ENCODE data around the gene BCKDHA.
A peak's percentile ranks its signal among the peaks of the same experiment; 100 is the strongest.
"Not testable (repeated sequence)": the region's sequence is repeated elsewhere in the genome, so short reads cannot be mapped to it uniquely, and the experiment has no call there.

The BCKDHA gene

DNA sequence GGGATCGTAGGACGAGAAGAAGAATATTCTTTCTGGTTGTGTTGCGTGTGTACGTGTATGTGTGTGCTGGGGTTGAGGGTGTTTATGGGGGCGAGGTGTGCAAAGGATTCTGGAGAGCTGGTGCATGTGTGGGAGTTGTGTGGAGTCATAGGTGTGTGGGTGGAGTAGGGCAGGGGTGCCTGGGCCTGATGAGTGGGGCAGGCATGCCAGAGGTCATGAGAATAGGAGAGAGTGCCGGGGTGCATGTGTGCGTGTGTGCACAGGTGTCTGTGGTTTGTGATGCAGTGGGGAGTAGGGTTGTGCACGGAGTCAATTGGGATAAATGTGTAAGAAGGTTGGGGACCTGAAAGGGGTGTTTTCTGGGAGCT, 20.6 kb upstream of the BCKDHA start:
- no peak overlapping the region for H3K9ac ChIP-seq
- H3K4me1 ChIP-seq = peaks cover 31% of the 10 kb centered on the region
- H4K20me1 ChIP-seq = no peaks in the 10 kb centered on the region; the same call in 1 of the 2 replicates
- H3K4me3 ChIP-seq = peak overlapping the region; percentile 61; the same call in 1 of the 2 replicates
- no peaks in the 10 kb centered on the region; the same call in 1 of the 2 replicates for H3K27me3 ChIP-seq
- H3K9me3 ChIP-seq = no peaks in the 10 kb centered on the region
- H3K27ac ChIP-seq = no peak overlapping the region
- no peak for TF ChIP-seq Cebpa-rat (IDR thresholded peaks at IDR 0.05)
- H3K36me3 ChIP-seq = peaks cover 26% of the 10 kb centered on the region; the same call in 1 of the 2 replicates
- H3K4me2 ChIP-seq = peak overlapping the region; percentile 63

DNA sequence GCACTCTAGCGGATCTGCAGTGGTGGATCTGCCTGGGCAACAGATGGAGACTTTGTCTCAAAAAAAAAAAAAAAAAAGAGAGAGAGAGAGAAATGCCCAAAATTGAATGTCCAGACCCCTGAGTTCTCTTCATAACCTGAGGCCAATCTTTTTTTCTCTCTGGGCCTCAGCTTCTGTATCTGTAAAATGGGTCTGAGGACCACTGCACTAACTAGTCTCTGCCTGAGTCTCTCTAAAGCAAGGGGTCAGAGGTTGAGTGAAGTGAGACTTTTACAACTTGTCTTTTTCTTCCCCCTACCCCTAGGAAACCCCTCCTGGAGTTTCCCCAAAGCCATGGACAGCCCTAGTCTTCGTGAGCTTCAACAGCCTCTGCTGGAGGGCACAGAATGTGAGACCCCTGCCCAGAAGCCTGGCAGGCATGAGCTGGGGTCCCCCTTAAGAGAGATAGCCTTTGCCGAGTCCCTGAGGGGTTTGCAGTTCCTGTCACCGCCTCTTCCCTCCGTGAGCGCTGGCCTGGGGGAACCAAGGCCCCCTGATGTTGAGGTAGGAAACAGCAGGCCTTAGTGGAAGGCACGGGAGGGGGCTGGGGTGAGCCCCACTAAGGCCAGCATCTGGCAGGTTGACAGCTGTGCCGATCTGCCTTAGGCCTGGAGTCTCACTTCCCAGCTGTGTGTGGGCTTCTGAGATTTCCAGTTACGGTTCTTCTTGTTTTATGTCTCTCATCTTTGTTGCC, 19.5 kb upstream of the BCKDHA start:
- peaks cover 37% of the 10 kb centered on the region for H3K36me3 ChIP-seq
- H3K4me1 ChIP-seq = peaks cover 25% of the 10 kb centered on the region
- no peaks in the 10 kb centered on the region for H3K9me3 ChIP-seq
- H3K27ac ChIP-seq = peak overlapping the region; percentile 70; the same call in 1 of the 2 replicates
- H3K4me2 ChIP-seq = peak overlapping the region; percentile 67
- no peaks in the 10 kb centered on the region; the same call in 1 of the 2 replicates for H4K20me1 ChIP-seq
- H3K27me3 ChIP-seq = no peaks in the 10 kb centered on the region; the same call in 1 of the 2 replicates
- H3K9ac ChIP-seq = no peak overlapping the region; the same call in 1 of the 2 replicates
- H3K4me3 ChIP-seq = no peak overlapping the region
- TF ChIP-seq Cebpa-rat (IDR thresholded peaks at IDR 0.05) = no peak

DNA sequence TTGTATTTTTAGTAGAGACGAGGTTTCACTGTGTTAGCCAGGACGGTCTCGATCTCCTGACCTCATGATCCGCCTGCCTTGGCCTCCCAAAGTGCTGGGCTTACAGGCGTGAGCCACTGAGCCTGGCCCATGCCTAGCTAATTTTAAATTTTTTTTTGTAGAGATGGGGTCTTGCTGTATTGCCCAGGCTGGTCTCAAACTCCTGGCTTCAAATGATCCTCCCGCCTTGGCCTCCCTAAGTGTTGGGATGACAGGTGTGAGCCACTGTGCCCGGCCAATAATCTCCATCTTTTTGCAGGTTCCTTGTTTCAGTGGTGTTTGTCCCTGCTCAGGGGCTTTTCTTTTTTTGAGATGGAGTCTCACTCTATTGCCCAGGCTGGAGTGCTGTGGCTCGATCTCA, 16.1 kb upstream of the BCKDHA start:
- H3K27me3 ChIP-seq, H3K4me3 ChIP-seq, H3K4me2 ChIP-seq, H3K9me3 ChIP-seq, H4K20me1 ChIP-seq, H3K27ac ChIP-seq, H3K9ac ChIP-seq: not testable (repeated sequence)
- Histone ChIP-seq H3K36me3 (peaks cover 62% of the 10 kb centered on the region), H3K4me1 (peaks cover 29% of the 10 kb centered on the region)

DNA sequence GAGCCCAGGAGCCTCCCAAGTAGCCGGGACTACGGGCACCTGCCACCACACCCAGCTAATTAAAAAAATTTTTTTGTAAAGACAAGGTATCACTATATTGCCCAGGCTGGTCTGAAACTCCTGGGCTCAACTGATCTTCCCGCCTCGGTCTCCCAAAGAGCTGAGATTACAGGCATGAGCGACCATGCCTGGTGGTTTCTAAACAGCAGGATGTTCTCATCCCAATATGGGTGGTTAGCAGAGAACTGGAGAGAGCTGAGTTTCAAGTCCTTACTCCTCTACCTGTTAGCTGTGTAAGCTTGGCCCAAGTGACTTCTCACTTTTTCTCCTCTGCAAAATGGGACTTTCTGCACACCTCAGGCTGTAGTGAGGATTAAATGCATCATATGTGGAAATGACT, 13.3 kb upstream of the BCKDHA start:
- Histone ChIP-seq H3K9ac (no peak overlapping the region), H3K27me3 (no peaks in the 10 kb centered on the region), H3K4me2 (peak overlapping the region; percentile 11; the same call in 1 of the 2 replicates), H3K9me3 (no peaks in the 10 kb centered on the region), H3K4me1 (peaks cover 12% of the 10 kb centered on the region), H3K4me3 (no peak overlapping the region), H3K27ac (no peak overlapping the region), H3K36me3 (peaks cover 90% of the 10 kb centered on the region), H4K20me1 (peaks cover 9% of the 10 kb centered on the region; the same call in 1 of the 2 replicates)
- no peak for TF ChIP-seq Cebpa-rat (IDR thresholded peaks at IDR 0.05)

DNA sequence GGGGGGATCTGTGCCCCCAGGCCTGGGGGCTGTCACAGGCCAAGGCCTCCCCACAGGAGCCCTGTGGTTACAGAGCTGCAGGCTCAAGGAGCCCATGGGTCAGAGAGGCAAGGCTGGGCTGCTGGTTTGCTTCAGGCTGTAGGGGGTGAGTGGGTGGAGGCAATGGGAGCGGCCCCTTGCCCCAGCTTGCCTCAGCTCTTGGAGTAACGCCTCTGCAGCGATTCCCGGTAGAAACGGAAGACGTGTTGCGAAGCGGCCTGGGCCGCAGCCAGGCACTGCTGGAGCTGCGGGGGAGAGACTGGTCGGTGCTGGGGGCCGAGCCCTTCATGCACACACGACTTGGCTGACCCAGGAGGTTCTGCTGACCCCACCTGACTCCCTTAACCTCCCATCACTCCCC, 11.2 kb upstream of the BCKDHA start:
- H4K20me1 ChIP-seq = peaks cover 13% of the 10 kb centered on the region
- no peak overlapping the region for H3K9ac ChIP-seq
- peaks cover 12% of the 10 kb centered on the region for H3K4me1 ChIP-seq
- no peak overlapping the region for H3K4me3 ChIP-seq
- H3K4me2 ChIP-seq = no peak overlapping the region
- H3K27ac ChIP-seq = no peak overlapping the region
- H3K36me3 ChIP-seq = peaks cover 98% of the 10 kb centered on the region
- H3K9me3 ChIP-seq = no peaks in the 10 kb centered on the region
- TF ChIP-seq Cebpa-rat (IDR thresholded peaks at IDR 0.05) = no peak
- no peaks in the 10 kb centered on the region for H3K27me3 ChIP-seq

DNA sequence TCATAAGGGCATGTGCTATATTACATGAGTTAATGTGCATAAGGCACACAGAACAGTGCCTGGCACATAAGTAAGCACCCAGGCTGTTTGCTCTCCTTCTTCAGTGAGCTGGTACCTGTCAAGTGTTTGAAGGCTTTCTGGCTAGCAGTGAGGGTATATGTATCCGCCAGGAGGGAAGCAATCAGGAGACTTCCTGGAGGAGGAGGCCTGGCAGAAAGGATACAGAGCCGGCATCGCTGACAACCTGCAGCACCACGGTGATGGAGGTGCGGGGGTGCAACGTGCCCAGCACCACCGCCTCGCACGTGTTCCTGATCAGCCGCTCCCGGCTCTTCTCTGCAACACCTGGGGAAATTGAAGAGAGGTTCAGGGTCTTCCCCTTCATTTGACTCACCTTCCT, 6.0 kb upstream of the BCKDHA start:
- Histone ChIP-seq H3K27ac (no peak overlapping the region), H3K4me1 (peaks cover 25% of the 10 kb centered on the region), H4K20me1 (peaks cover 48% of the 10 kb centered on the region; the same call in 1 of the 2 replicates), H3K9ac (no peak overlapping the region), H3K27me3 (no peaks in the 10 kb centered on the region), H3K4me2 (no peak overlapping the region), H3K36me3 (peaks cover 79% of the 10 kb centered on the region), H3K9me3 (no peaks in the 10 kb centered on the region), H3K4me3 (no peak overlapping the region)
- no peak for TF ChIP-seq Cebpa-rat (IDR thresholded peaks at IDR 0.05)

DNA sequence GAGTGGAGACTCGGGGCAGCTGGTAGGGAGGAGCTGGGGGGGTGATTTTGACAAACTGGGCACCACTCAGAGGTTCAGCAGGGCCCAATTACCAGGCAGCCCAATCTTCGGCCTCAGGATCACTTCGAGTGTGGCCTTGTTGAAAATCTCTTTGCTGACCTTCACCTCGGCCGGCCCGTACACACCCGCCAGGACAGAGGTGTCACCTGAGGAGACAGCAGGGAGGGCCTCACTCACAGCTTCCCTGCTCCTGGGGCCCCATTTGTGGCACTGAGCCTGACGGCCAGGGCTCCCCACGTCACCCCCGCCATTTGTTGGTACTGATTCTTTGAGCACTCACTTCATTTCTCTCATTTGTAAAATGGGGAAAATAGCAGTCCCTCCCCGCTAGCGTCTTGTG, 4.8 kb upstream of the BCKDHA start:
- Histone ChIP-seq H3K27ac (no peak overlapping the region), H3K9ac (no peak overlapping the region), H3K36me3 (peaks cover 68% of the 10 kb centered on the region), H3K9me3 (no peaks in the 10 kb centered on the region), H3K4me3 (no peak overlapping the region), H3K27me3 (no peaks in the 10 kb centered on the region), H3K4me1 (peaks cover 25% of the 10 kb centered on the region), H3K4me2 (no peak overlapping the region), H4K20me1 (peaks cover 48% of the 10 kb centered on the region; the same call in 1 of the 2 replicates)
- no peak for TF ChIP-seq Cebpa-rat (IDR thresholded peaks at IDR 0.05)

DNA sequence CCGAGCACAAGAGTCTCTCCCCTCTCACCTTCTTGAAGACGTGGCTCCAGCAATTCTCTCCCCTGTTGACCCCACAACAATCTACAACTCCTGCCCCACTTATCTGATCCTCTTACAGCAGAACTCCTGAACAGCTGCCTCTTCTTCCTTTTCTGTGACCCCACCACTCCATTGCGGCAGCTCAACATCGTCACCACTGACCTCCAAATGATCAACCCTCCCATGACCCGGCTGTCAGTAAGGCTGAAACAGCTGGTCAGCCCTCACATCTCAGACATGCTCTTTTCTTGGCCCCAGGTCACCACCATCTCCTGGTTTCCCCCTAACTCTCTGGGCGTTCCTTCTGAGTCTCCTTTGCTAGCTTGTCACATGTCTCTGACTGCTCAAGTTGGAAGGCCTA, 2.3 kb upstream of the BCKDHA start:
- Histone ChIP-seq H3K27ac (no peak overlapping the region; the same call in 1 of the 2 replicates), H3K4me3 (peak overlapping the region; percentile 93; the same call in 1 of the 2 replicates), H3K4me1 (peaks cover 44% of the 10 kb centered on the region), H3K4me2 (peak overlapping the region; percentile 88), H4K20me1 (peaks cover 38% of the 10 kb centered on the region; the same call in 1 of the 2 replicates), H3K9ac (peak overlapping the region; percentile 97), H3K9me3 (no peaks in the 10 kb centered on the region), H3K27me3 (no peaks in the 10 kb centered on the region), H3K36me3 (peaks cover 42% of the 10 kb centered on the region)
- TF ChIP-seq Cebpa-rat (IDR thresholded peaks at IDR 0.05) = no peak

DNA sequence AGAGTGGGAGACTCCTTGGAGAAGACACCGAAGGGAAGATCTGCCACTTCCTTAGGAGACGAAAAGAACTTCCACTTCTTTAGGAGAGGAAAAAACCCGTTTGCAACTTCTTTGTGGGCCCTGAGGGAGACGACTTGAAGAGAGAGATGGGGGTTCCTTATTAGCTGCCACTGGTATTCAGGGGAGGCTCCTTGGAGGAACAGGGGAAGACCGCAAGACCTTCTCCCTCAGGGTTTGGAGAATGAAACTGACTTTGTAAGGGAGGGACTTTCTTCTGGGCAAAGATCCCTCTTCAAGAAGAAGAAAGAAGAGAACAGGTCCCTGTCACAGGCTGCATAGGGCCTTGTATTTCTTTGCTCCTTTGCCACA, 416 bp downstream of the BCKDHA start:
- Histone ChIP-seq H3K4me1 (peaks cover 45% of the 10 kb centered on the region), H3K27me3 (no peaks in the 10 kb centered on the region), H3K36me3 (peaks cover 34% of the 10 kb centered on the region), H3K4me3 (peak overlapping the region; percentile 93), H3K4me2 (peak overlapping the region; percentile 88), H3K27ac (peak overlapping the region; percentile 96), H3K9ac (peak overlapping the region; percentile 97), H4K20me1 (peaks cover 30% of the 10 kb centered on the region; the same call in 1 of the 2 replicates), H3K9me3 (no peaks in the 10 kb centered on the region)
- TF ChIP-seq Cebpa-rat (IDR thresholded peaks at IDR 0.05) = no peak

DNA sequence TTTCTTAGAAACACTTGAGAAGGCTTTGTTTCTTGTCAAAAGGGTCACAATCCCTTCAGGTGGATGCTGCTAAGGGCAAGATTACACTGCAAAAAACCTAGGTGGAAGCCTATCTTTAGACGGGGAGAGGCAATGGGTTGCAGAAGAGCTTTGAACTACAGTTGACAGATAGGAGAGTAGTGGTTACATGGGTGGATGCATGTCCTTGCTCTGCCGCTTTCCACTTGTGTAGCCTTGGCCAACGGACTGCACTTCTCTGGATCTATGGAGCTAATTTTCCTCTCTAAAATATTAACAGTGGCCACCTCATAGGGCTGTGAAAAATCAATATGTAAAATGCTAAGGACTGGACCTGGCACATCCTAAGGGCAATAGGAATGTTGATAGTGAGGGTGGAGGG, 980 bp downstream of the BCKDHA start:
- H3K9ac ChIP-seq = peak overlapping the region; percentile 97
- peak overlapping the region; percentile 88 for H3K4me2 ChIP-seq
- peak overlapping the region; percentile 96 for H3K27ac ChIP-seq
- peaks cover 51% of the 10 kb centered on the region for H3K4me1 ChIP-seq
- H3K36me3 ChIP-seq = peaks cover 34% of the 10 kb centered on the region
- no peak for TF ChIP-seq Cebpa-rat (IDR thresholded peaks at IDR 0.05)
- H3K9me3 ChIP-seq = no peaks in the 10 kb centered on the region
- peaks cover 29% of the 10 kb centered on the region; the same call in 1 of the 2 replicates for H4K20me1 ChIP-seq
- no peaks in the 10 kb centered on the region for H3K27me3 ChIP-seq
- peak overlapping the region; percentile 93 for H3K4me3 ChIP-seq
